Measurements from ENCODE around the gene PRDM11.

GRCh38 chr11:45275828-45276227 lies 129.4 kb downstream of the PRDM11 start:
- TF ChIP-seq CTCF (conservative IDR thresholded peaks at IDR 0.05; ENCODE audit: low read length) (no peak), EZH2phosphoT487 (IDR thresholded peaks at IDR 0.05; ENCODE audit: borderline replicate concordance, low read depth, low read length) (no peak)

All from OCI-LY7 (cell line).